PFSK-1 (cell line): ENCODE data around the gene DOCK8.

Experiments
- FOXP2 ChIP-seq: optimal IDR thresholded peaks from 2 replicates; pipeline ENCODE3; 2011; ENCODE audit warnings: borderline replicate concordance, control low read depth, inconsistent platforms; ENCODE audit not compliant: insufficient read depth; ENCODE audit errors: extremely low read length, extremely low read depth
- POLR2AphosphoS5 ChIP-seq: IDR thresholded peaks from 2 replicates; pipeline ENCODE4 v1.6.1; 2012; ENCODE audit warnings: low read depth, mild to moderate bottlenecking, control low read depth, low read length, moderate library complexity
- REST ChIP-seq, 2 experiments: IDR thresholded peaks; 2 replicates each; pipeline versions ENCODE4 v1.6.1 to v1.8.0; 2011 to 2012; ENCODE audit warnings: low read depth in 2 of 2, low read length in 2 of 2, control low read depth in 1 of 2, inconsistent platforms in 1 of 2, mild to moderate bottlenecking in 1 of 2, moderate library complexity in 1 of 2; ENCODE audit not compliant: insufficient read depth in 1 of 2
- SIN3A ChIP-seq: IDR thresholded peaks from 2 replicates; pipeline ENCODE4 v1.6.1; 2012; ENCODE audit warnings: mild to moderate bottlenecking, low read length, moderate library complexity, borderline replicate concordance; ENCODE audit not compliant: insufficient read depth
- TAF1 ChIP-seq: IDR thresholded peaks from 2 replicates; pipeline ENCODE4 v1.6.1; 2012; ENCODE audit warnings: low read length, control low read depth, borderline replicate concordance; ENCODE audit not compliant: insufficient read depth

Gene DOCK8

DNA sequence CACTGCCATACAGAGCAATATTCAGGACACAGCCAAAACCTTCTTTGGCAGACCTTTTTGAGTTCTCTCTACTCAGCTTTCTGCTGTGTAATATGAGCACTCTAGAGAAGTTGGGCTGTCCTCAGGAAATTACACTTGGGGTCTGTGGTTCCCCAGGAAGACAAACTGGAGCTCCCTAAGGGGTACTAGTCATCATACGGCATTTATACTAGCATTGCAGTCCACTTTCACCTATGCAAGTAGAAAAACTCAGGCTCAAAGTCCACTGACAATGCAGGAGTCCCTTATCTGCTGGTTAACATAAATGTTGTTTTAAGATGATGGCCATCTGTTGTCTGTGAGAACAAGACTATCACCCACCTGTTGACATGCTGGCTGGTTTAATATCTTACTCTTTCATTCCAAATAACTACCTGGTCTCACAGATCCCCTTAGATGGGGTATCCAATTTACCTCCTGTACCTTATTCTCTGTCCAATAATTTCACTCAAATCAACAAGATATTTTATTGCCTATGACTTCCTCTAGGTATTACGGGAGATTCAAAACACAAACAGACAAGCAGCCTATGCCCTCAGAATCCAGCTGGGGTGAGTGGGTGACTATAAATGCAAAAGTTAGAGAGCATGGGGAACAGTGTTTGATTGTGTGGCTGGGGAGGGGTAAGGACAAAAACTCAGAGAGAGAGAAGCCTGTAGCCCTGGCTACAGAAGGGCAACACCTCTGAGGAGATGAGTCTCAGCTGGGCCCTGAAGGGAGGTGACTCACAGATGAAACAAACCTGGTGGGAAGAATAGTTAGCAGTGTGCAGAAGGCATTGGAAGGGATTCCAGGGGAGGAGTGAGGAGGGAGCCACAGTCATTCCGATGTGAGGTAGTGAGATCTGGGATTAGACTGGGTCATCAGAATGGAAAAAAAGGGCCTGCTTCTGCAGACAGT, 10.2 kb downstream of the DOCK8 start:
- TF ChIP-seq REST (IDR thresholded peaks at IDR 0.05; ENCODE audit: insufficient read depth in 1 of 2, low read depth in 2 of 2, low read length in 2 of 2) (no peak), FOXP2 (no peak), SIN3A (no peak), POLR2AphosphoS5 (no peak)

DNA sequence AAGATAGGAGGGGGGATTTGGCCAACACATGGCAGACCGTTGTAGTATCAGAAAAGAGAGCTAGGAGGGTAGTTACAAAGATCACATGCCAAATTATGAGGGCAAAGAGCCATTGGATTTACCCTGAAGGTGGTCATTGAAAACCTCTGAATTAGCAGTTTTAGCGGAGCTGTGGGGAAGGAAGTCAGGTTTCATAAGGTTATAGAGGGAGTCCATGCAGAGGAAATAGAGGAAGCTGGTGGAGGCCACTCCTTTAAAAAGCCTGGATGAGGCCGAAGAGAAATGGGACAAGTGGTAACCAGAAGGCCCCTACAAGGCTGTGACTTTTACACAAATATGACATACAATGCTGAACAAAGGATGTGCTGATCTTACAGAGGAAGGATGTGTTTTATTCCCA, 13.2 kb downstream of the DOCK8 start:
- no peak for TF ChIP-seq FOXP2
- TF ChIP-seq SIN3A: no peak
- no peak for TF ChIP-seq POLR2AphosphoS5

DNA sequence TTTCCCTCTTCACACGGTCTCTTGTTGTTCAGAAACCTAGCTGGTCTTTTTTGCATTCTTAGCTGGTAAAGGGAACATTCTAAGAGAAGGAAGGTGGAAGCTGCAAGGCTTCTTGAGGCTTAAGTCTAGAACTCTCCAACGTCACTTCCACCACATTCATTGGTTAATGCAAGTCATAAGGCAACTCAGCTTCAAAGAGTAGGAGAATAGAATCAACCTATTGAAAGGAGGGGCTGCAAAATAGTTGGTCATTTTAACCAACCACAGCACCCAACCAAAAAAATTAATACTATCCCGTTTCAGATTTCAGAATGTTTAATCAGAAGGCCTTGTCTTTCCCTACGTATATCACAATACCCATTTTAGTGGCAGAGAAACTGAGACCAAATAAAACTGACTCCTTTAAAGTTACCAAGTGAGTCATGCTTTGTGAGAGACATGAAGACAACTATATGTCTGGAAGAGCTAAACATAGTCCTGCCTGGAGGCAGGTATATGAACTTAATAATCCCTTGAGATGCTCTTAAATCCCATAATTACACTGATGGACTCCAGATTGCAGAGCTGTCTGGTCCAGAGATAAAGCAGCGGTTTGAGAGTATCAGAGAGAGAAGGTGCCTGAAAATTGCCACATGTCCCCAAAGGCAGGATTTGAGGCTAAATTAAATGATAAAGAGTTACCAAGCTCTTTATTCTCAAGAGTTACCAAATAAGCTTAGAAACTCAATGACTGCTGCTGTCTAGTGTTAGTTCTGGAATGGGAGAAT, 14.4 kb downstream of the DOCK8 start:
- TF ChIP-seq REST (IDR thresholded peaks at IDR 0.05; ENCODE audit: insufficient read depth in 1 of 2, low read depth in 2 of 2, low read length in 2 of 2): no peak
- TF ChIP-seq FOXP2: no peak
- TF ChIP-seq TAF1: no peak
- no peak for TF ChIP-seq SIN3A
- no peak for TF ChIP-seq POLR2AphosphoS5

- TF ChIP-seq REST (IDR thresholded peaks at IDR 0.05; ENCODE audit: insufficient read depth in 1 of 2, low read depth in 2 of 2, low read length in 2 of 2) (no peak), POLR2AphosphoS5 (no peak), TAF1 (no peak), FOXP2 (no peak), SIN3A (no peak)
Measured at GRCh38 chr9:237141-237857, 22.6 kb downstream of the DOCK8 start.

GRCh38 chr9:237858-238345, 23.2 kb downstream of the DOCK8 start:
- TF ChIP-seq TAF1: no peak
- TF ChIP-seq REST (IDR thresholded peaks at IDR 0.05; ENCODE audit: insufficient read depth in 1 of 2, low read depth in 2 of 2, low read length in 2 of 2): no peak
- no peak for TF ChIP-seq POLR2AphosphoS5
- TF ChIP-seq SIN3A: no peak
- no peak for TF ChIP-seq FOXP2
